HAP-1 (cell line): ENCODE measurements around the gene TMEM234.
A peak's percentile ranks its signal among the peaks of the same experiment; 100 is the strongest.

Experiments used
- DNase-seq, 2 experiments: peaks; one replicate each; pipeline ENCODE4 v3.0.0-alpha.2; 2016 to 2020; ENCODE audit warnings: low spot score in 2 of 2
- H3K27me3 ChIP-seq: fragments of 250-450 bp; sonication (Bioruptor Pico); 2 replicates; pipeline ENCODE4 v1.5.1; 2020; ENCODE audit warnings: low read depth, mild to moderate bottlenecking, moderate library complexity
- H3K36me3 ChIP-seq: fragments of 250-450 bp; sonication (Bioruptor Pico); replicated peaks from 2 replicates; pipeline ENCODE4 v1.5.1; 2020; ENCODE audit warnings: mild to moderate bottlenecking
- H3K4me1 ChIP-seq: fragments of 250-450 bp; sonication (Bioruptor Pico); 2 replicates; pipeline ENCODE4 v1.5.1; 2020; ENCODE audit warnings: mild to moderate bottlenecking
- H3K4me3 ChIP-seq: fragments of 250-450 bp; sonication (Bioruptor Pico); 2 replicates; pipeline ENCODE4 v1.5.1; 2020; ENCODE audit warnings: mild to moderate bottlenecking, moderate library complexity
- H3K9me3 ChIP-seq: fragments of 250-450 bp; sonication (Bioruptor Pico); 2 replicates; pipeline ENCODE4 v1.5.1; 2020; ENCODE audit warnings: mild to moderate bottlenecking, moderate library complexity
- in situ Hi-C: fragments of 300-500 bp; cut with MboI; formaldehyde crosslinking; loops from 3 replicates; pipeline ENCODE4 v1.14.3; 2020; ENCODE audit warnings: low sequenced_read_pairs, inconsistent platforms, mixed read lengths

Gene TMEM234

DNA sequence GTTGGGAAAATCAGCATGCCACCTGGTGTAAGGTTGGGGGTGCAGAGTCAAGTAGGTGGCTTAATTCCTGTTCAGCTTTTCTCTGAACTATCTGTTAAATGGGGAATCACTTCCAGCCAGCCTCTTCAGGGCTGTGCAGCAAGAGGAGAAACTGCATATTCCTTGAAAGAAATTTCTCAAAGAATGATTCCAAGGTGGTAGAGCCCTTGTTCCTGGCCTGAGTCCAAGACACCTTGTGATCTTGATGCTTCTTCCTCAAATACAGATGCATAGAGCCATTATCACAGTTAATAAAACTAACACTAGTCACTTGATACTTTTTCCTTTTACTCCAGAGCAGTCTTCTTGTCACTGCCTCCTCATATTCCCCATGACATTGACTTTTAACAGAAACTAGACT lies 37.5 kb downstream of the TMEM234 start:
- DNase-seq, result no peak
- Histone ChIP-seq H3K9me3 (no peaks in the 10 kb centered on the region), H3K4me1 (peaks cover 9% of the 10 kb centered on the region), H3K36me3 (peaks cover 82% of the 10 kb centered on the region), H3K27me3 (no peaks in the 10 kb centered on the region), H3K4me3 (no peak overlapping the region)
- in situ Hi-C loops, result no loop called here

DNA sequence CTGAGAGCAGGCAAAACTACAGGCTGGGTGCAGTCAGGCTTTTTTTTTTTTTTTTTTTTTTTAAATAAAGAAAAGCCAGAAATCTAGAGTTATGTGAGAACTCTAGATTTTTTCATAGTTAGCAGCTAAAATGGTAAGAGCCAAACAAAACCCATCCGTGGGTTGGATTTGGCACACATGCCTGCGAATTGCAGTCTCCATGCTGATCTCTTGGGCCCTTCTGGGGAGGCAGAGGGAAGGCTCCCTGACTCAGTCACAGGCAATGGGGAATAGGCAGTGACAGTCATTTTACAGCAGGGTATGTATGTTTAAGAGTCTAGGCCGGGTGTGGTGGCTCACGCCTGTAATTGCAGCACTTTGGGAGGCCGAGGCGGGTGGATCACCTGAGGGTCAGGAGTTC lies 40.1 kb downstream of the TMEM234 start:
- no peaks in the 10 kb centered on the region for H3K9me3 ChIP-seq
- H3K4me3 ChIP-seq, result no peak overlapping the region
- in situ Hi-C loops, result no loop called here
- peaks cover 14% of the 10 kb centered on the region for H3K4me1 ChIP-seq
- H3K27me3 ChIP-seq, result no peaks in the 10 kb centered on the region
- peaks cover 56% of the 10 kb centered on the region for H3K36me3 ChIP-seq
- DNase-seq, result no peak

DNA sequence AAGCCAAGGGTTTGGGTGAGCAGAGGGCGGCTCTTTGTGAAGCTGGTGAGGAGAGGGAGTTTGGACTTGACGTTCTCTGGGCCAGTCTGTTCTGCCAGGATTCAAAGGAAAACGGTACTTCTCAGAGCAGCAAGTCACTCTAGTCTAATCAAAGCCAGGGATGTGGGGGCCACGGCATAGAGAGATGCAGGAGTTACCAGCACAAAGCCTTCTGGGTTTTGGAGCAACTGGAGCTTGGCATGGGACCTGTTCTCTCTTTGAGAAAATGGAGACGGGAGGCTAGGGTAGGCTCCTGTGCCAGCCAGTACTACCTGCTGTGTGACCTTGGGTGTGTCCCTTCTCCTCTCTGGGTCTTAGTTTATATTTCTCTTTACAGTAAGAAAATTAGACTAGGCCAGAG lies 40.6 kb downstream of the TMEM234 start:
- Histone ChIP-seq H3K4me3 (peak overlapping the region; percentile 59; the same call in 1 of the 2 replicates), H3K36me3 (peaks cover 53% of the 10 kb centered on the region), H3K27me3 (no peaks in the 10 kb centered on the region), H3K9me3 (no peaks in the 10 kb centered on the region), H3K4me1 (peaks cover 14% of the 10 kb centered on the region)
- in situ Hi-C loops, result no loop called here
- no peak for DNase-seq

DNA sequence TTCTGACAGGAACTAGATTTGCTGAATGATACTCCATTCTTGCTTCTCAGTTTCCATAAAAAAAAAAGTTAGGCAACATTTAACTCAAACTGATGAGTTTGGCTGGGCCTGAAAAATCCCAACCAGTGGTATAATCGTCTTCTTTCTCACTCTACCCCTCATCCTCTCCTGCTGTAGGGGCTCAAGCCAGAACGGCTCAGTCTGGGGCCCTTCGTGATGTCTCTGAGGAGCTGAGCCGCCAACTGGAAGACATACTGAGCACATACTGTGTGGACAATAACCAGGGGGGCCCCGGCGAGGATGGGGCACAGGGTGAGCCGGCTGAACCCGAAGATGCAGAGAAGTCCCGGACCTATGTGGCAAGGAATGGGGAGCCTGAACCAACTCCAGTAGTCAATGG lies 41.1 kb downstream of the TMEM234 start:
- in situ Hi-C loops, result no loop called here
- H3K36me3 ChIP-seq, result peaks cover 48% of the 10 kb centered on the region
- H3K4me3 ChIP-seq, result peak overlapping the region; percentile 59
- peaks cover 14% of the 10 kb centered on the region for H3K4me1 ChIP-seq
- no peaks in the 10 kb centered on the region for H3K27me3 ChIP-seq
- H3K9me3 ChIP-seq, result no peaks in the 10 kb centered on the region
- DNase-seq, result no peak

DNA sequence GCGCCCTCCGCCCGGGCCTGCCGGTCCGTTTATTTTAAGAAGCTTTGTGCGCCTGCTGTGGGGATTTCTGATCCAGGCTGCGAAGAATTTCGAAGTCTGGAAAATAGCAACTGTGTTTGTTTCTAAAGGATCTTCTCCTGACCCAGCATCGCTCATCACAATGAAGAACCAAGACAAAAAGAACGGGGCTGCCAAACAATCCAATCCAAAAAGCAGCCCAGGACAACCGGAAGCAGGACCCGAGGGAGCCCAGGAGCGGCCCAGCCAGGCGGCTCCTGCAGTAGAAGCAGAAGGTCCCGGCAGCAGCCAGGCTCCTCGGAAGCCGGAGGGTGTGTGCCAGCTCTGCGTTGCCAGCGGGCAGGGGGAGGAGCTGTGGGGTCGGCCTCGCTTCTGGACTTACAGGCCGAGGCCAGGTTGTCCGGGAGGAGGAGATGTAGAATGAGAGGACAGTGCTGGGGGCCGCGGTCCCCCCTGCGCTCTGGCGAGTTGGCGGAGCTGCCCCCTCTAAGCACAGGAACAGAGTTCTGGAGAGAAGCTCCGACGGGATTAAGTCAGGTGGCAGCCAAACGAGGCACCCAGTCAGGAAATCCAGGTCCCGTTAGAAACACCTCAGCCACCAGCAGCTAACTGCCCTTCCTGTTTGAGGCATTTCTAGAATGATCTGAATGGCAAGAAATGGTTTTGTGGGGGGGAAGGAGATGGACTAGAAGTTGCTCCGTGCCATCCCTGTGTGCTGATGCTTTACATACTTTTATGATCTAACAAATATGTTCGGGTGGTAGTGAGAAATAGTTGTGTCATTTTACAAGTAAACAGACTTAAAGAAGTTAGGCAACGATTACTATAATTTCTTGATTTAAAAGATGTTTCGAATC lies 41.7 kb downstream of the TMEM234 start:
- Histone ChIP-seq H3K4me1 (peaks cover 14% of the 10 kb centered on the region), H3K4me3 (peak overlapping the region; percentile 59), H3K9me3 (no peaks in the 10 kb centered on the region), H3K27me3 (no peaks in the 10 kb centered on the region), H3K36me3 (peaks cover 42% of the 10 kb centered on the region)
- in situ Hi-C loops, result no loop called here
- DNase-seq, result peak; percentile 4 to 64

DNA sequence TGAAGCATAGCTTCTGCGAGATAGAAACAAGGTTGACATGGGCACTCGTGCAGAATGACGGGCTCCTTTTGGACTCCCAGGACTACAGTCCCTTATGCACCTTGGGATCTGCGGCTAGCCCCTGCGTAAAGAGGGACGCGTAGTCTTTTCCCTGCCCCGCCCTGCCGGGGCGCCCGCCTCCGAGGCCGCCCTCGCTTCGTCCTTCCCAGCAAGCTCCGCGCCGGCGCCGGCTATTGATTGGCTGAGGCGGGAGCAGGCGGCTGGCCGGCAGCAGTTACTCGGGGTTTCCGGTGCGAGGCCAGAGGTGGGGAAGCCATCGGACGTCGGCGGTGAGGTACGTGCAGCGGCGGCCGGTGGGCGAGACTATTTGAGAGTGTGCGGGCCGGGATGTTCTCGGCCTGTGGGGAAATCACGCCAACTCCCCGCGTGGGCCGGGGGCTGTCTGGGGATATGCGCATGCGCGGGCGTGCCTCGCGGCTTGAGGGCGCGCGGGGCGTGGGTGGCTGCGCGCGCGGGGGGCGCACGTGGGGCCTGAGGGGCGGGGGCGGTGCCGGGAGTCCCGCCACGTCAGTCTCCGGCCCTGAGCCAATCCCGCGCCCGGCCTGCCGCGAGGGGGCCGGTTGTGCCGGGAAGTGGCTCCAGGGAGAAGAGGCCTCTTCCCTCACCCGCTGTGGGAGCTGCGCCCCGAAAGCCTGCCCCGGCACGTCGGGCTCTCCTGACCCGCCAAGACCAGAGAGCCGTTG lies 42.5 kb downstream of the TMEM234 start, which contains the start of gene TXLNA:
Gene TXLNA, plus strand, starts transcription at position 233 of the 743 bp plus-strand sequence. CDS start 671 bp downstream, outside the sequence.
- peak within 1 kb of the TSS; percentile 59 for H3K4me3 ChIP-seq
- peaks cover 36% of the 10 kb centered on the region for H3K36me3 ChIP-seq
- H3K9me3 ChIP-seq, result no peaks in the 10 kb centered on the region
- no peaks in the 10 kb centered on the region for H3K27me3 ChIP-seq
- in situ Hi-C loops, result no loop called here
- peaks cover 14% of the 10 kb centered on the region for H3K4me1 ChIP-seq
- peak; percentile 89 to 96 for DNase-seq

DNA sequence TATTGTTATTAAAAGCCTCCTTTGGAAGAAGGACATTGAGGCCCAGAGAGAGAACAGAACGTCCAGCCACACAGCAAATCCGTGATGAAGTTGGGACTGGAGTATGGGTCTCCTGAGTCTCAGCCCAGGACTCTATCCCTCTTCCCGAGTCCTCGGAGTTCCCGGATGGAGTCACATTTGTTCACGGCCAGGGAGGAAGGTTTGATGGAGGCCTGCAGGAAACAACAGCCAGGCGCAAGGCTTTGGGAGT lies 43.0 kb downstream of the TMEM234 start:
- H3K36me3 ChIP-seq, result peaks cover 33% of the 10 kb centered on the region
- in situ Hi-C loops, result no loop called here
- peak overlapping the region; percentile 59 for H3K4me3 ChIP-seq
- no peak for DNase-seq
- H3K27me3 ChIP-seq, result no peaks in the 10 kb centered on the region
- no peaks in the 10 kb centered on the region for H3K9me3 ChIP-seq
- H3K4me1 ChIP-seq, result peaks cover 14% of the 10 kb centered on the region

DNA sequence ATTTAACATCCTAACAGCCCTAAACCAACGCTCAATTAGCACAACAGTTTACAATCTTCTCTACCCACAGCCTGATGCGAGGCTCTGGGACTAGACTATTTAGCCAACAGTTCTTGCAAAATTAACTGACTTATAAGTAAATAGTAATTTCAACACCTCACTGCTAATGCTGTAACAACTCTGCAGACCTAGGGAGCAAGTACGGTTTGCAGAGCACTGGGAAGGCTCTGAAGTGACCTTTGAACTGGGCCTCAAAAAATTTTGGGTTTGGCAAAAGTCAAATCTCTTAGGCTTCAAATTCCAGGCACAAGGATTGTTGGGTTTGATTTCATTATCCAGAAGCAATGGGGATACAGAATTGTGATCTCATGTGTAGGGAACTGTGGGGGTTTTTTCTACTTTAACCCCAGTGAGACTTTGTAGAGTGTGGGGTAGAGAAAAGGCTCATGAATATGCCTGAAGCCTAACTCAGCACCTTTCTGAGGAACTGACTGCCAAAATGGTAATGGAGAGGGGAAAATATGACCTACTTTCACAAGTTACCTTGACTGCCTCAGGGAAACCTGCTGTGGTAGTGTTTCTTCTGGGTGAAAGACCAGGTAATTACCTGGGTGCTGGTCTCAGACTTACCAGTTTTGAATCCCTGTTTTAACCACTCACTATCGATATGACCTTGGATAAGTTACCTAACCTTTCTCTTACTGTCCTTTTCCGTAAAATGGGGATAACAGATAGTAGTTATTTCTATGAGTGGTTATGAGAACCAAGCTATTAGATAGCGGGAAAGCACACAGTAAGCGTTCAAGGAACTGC lies 43.6 kb downstream of the TMEM234 start:
- Histone ChIP-seq H3K4me3 (no peak overlapping the region), H3K4me1 (peaks cover 14% of the 10 kb centered on the region), H3K36me3 (peaks cover 28% of the 10 kb centered on the region), H3K27me3 (no peaks in the 10 kb centered on the region), H3K9me3 (no peaks in the 10 kb centered on the region)
- in situ Hi-C loops, result no loop called here
- no peak for DNase-seq

DNA sequence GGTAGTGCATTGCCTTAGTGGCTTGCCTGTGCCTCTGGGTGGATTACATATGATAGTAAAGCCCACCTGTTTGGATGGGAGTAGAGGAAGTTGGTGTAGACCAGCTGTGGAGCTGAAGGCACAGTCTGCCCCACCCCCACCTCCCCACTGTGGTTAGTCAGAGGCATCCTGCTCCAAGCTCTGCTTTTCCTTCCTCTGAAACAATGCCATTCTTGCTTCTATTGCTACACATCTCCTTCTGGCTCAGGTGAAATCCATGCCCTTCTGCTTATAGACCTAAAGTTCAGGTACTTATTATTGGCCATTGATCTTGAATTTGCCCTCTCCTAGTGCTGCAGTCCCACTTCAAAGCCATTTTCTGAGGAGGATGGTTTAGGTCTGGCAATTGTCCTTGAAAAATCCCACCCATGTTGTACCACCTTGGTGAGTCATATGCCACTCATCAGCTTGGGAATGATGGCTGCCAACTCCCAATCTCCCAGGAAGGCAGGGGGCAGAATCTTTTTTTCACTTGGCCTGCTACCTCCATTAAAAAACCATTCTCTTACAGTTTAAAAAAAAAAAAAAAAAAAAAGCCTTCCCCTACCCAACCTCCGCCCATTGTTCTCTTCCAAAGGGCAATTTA lies 49.4 kb downstream of the TMEM234 start:
- Histone ChIP-seq H3K4me3 (no peak overlapping the region), H3K27me3 (no peaks in the 10 kb centered on the region), H3K36me3 (peaks cover 36% of the 10 kb centered on the region), H3K9me3 (no peaks in the 10 kb centered on the region), H3K4me1 (no peaks in the 10 kb centered on the region)
- no peak for DNase-seq
- in situ Hi-C loops, result no loop called here

DNA sequence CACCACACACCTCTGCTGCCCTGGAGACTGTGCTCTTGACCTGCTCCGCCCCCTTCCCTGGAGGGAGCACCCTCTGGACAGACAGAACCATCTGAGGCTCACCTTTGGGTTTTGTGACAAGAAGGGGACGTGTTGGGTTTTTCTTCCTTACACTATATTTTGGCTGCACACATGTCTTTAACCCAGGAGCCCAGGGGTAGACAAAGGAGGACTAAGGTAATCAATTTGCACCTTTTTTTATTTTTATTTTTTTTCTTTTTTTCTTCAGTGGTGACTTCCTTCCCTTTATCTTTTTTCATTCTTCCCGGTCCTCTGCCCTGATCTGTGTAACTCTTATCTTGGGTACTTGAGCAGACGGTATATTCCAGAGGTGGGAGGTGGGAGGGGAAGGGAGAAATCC lies 51.2 kb downstream of the TMEM234 start:
- no peak for DNase-seq
- no peaks in the 10 kb centered on the region for H3K9me3 ChIP-seq
- H3K27me3 ChIP-seq, result no peaks in the 10 kb centered on the region
- H3K4me1 ChIP-seq, result no peaks in the 10 kb centered on the region
- H3K36me3 ChIP-seq, result peaks cover 47% of the 10 kb centered on the region
- in situ Hi-C loops, result no loop called here
- no peak overlapping the region for H3K4me3 ChIP-seq
